Measurements from ENCODE around the gene KLHL21. TPM values are rescaled to one million over a fixed set of nuclear protein-coding genes. Genes with fewer than 3 reads are reported as not detected.

KLHL21 gene
- total RNA-seq, 1 experiment from 2014 or later, result 21.6 TPM

GRCh38 chr1:6581561-6582305 is 20.9 kb downstream of the KLHL21 start:
- no TSS peak for BruUV-seq (replicated peaks)
- ChIA-PET POLR2A (interaction anchor here (0.7 kb wide), 1 partner anchor 22 kb away, joined by 3 read pairs; no protein-coding TSS in a partner anchor), CTCF (interaction anchor here (0.7 kb wide), 2 partner anchors 92 to 647 kb away, joined by 3 to 4 read pairs; no protein-coding TSS in a partner anchor)
- H3K27me3 Mint-ChIP-seq (ENCODE audit: insufficient read depth, unreplicated experiment), result no peaks in the 10 kb centered on the region
- peak overlapping the region; percentile 13 for H3K27ac Mint-ChIP-seq (ENCODE audit: unreplicated experiment)
- H3K36me3 Mint-ChIP-seq (ENCODE audit: insufficient read depth, unreplicated experiment), result peaks cover 22% of the 10 kb centered on the region
- Histone ChIP-seq H3K9me3 (no peaks in the 10 kb centered on the region), H3K4me1 (peaks cover 28% of the 10 kb centered on the region), H3K4me3 (ENCODE audit: low read depth, low read length) (no peak overlapping the region), H3K36me3 (ENCODE audit: control insufficient read depth, insufficient read depth, low read length) (no peaks in the 10 kb centered on the region), H3K27me3 (replicated peaks; ENCODE audit: control insufficient read depth, insufficient read depth, low read length) (no peaks in the 10 kb centered on the region)
- no peaks in the 10 kb centered on the region for H3K4me1 Mint-ChIP-seq (ENCODE audit: low read depth, unreplicated experiment)
- no peaks in the 10 kb centered on the region for H3K9me3 Mint-ChIP-seq (ENCODE audit: unreplicated experiment)
- no peak for DNase-seq
- intact Hi-C loops (cut with micrococcal nuclease; ENCODE audit: unreplicated experiment), result no loop called here
- TF ChIP-seq CTCF (IDR thresholded peaks at IDR 0.05; ENCODE audit: insufficient read depth in 1 of 2, low read depth in 1 of 2, low read length in 1 of 2, severe bottlenecking in 1 of 2, unreplicated experiment in 1 of 2), result no peak
- peak overlapping the region; percentile 87 for H3K4me3 Mint-ChIP-seq (ENCODE audit: unreplicated experiment)

GRCh38 chr1:6580593-6581409 is 21.9 kb downstream of the KLHL21 start:
- H3K4me3 ChIP-seq (ENCODE audit: low read depth, low read length), result peak overlapping the region; percentile 93
- DNase-seq, result no peak
- H3K9me3 ChIP-seq, result no peaks in the 10 kb centered on the region
- intact Hi-C loops (cut with micrococcal nuclease; ENCODE audit: unreplicated experiment), result no loop called here
- Mint-ChIP-seq H3K9me3 (ENCODE audit: unreplicated experiment) (no peaks in the 10 kb centered on the region), H3K27me3 (ENCODE audit: insufficient read depth, unreplicated experiment) (no peaks in the 10 kb centered on the region), H3K4me3 (ENCODE audit: unreplicated experiment) (peak overlapping the region; percentile 87), H3K36me3 (ENCODE audit: insufficient read depth, unreplicated experiment) (peaks cover 22% of the 10 kb centered on the region), H3K4me1 (ENCODE audit: low read depth, unreplicated experiment) (no peaks in the 10 kb centered on the region), H3K27ac (ENCODE audit: unreplicated experiment) (peak overlapping the region; percentile 96)
- no peaks in the 10 kb centered on the region for H3K36me3 ChIP-seq (ENCODE audit: control insufficient read depth, insufficient read depth, low read length)
- H3K27me3 ChIP-seq (replicated peaks; ENCODE audit: control insufficient read depth, insufficient read depth, low read length), result no peaks in the 10 kb centered on the region
- POLR2A ChIA-PET, result interaction anchor here (1.7 kb wide), 1 partner anchor 23 kb away, joined by 8 read pairs; no protein-coding TSS in a partner anchor
- H3K4me1 ChIP-seq, result peaks cover 28% of the 10 kb centered on the region
- CTCF ChIA-PET, result interaction anchor here (1.2 kb wide), 1 partner anchor 26 kb away, joined by 6 read pairs; the partner anchor contains the start of gene NOL9
- no TSS peak for BruUV-seq (replicated peaks)
- TF ChIP-seq CTCF (IDR thresholded peaks at IDR 0.05; ENCODE audit: insufficient read depth in 1 of 2, low read depth in 1 of 2, low read length in 1 of 2, severe bottlenecking in 1 of 2, unreplicated experiment in 1 of 2), result peak in 1 of 2 experiments; percentile 0

- BruUV-seq (replicated peaks), result TSS peak; percentile 34
- H3K4me3 Mint-ChIP-seq (ENCODE audit: unreplicated experiment), result peak overlapping the region; percentile 87
- intact Hi-C loops (cut with micrococcal nuclease; ENCODE audit: unreplicated experiment), result no loop called here
- ChIA-PET CTCF (interaction anchor here (0.7 to 1.2 kb wide), 4 partner anchors 26 to 342 kb away, joined by 3 to 6 read pairs (median 4); partner anchors contain the start of gene NOL9), POLR2A (interaction anchor here (1.0 to 1.7 kb wide), 2 partner anchors 24 to 82 kb away, joined by 3 to 8 read pairs; no protein-coding TSS in a partner anchor)
- Histone ChIP-seq H3K27me3 (replicated peaks; ENCODE audit: control insufficient read depth, insufficient read depth, low read length) (no peaks in the 10 kb centered on the region), H3K9me3 (no peaks in the 10 kb centered on the region), H3K4me1 (peaks cover 28% of the 10 kb centered on the region), H3K4me3 (ENCODE audit: low read depth, low read length) (peak overlapping the region; percentile 93), H3K36me3 (ENCODE audit: control insufficient read depth, insufficient read depth, low read length) (no peaks in the 10 kb centered on the region)
- no peaks in the 10 kb centered on the region for H3K9me3 Mint-ChIP-seq (ENCODE audit: unreplicated experiment)
- peak overlapping the region; percentile 96 for H3K27ac Mint-ChIP-seq (ENCODE audit: unreplicated experiment)
- TF ChIP-seq CTCF (IDR thresholded peaks at IDR 0.05; ENCODE audit: insufficient read depth in 1 of 2, low read depth in 1 of 2, low read length in 1 of 2, severe bottlenecking in 1 of 2, unreplicated experiment in 1 of 2), result no peak
- peaks cover 19% of the 10 kb centered on the region for H3K36me3 Mint-ChIP-seq (ENCODE audit: insufficient read depth, unreplicated experiment)
- no peak for DNase-seq
- H3K4me1 Mint-ChIP-seq (ENCODE audit: low read depth, unreplicated experiment), result no peaks in the 10 kb centered on the region
- no peaks in the 10 kb centered on the region for H3K27me3 Mint-ChIP-seq (ENCODE audit: insufficient read depth, unreplicated experiment)
Observed at GRCh38 chr1:6580119-6580592, 22.5 kb downstream of the KLHL21 start.

Measured in Caco-2 (cell line).